HG02571 (cell line): Measurements from ENCODE around the gene PRELID2.
"Not testable (repeated sequence)": the region's sequence is repeated elsewhere in the genome, so short reads cannot be mapped to it uniquely, and the experiment has no call there.

Experiments used
- ATAC-seq: cut with Tn5 transposase; IDR thresholded peaks from one replicate; pipeline ENCODE4 v1.9.1; 2021; ENCODE audit warnings: mild to moderate bottlenecking, moderate library complexity; ENCODE audit not compliant: unreplicated experiment

PRELID2 gene

DNA sequence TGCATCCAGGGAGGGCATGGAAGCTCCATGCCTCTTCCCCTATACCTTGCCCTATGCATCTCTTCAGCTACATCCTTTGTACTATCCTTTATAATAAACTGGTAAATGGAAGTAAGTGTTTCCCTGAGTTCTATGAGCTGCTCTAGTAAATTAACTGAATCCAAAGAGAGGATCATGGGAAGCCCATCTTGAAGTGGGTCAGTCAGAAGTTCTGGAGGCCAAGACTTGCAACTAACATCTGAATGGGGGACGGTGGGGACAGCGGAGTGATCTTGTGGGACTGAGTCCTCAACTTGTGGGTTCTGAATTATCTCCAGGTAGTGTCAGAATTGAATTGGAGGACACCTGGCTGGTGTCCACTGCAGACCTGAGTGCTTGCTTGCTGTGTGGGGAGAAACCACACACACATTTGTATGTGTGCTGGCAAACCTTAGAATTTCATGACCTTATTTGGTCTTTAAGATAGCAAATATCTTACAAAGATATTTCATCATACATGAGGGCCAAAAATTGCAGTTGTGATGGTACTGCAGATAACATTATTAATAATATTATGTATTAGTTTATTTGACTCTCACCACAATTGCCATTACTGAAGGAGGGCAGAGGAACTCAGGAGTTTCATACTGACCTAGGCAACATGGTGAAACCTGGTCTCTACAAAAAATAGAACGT, 5.5 kb upstream of the PRELID2 start:
- ATAC-seq = no peak

DNA sequence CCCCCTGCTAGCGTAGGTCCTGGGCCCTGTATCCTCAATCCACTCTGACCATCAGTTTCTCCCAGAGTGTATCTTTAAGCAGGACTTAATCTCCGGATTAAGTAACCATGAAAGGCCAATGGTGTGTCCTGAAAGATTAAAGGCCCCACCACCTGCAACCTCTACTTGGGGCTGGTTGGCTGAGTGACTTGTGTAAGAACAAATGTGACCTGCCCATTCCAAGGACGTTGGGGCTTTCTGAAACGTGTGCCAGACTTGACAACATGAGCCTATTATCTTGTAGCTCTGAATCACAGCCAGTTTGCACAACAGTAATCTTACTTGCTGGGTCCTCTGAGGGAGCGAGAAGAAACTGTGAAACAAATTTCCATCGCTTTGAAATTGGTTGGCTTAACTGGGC, 3.1 kb upstream of the PRELID2 start:
- ATAC-seq = no peak

DNA sequence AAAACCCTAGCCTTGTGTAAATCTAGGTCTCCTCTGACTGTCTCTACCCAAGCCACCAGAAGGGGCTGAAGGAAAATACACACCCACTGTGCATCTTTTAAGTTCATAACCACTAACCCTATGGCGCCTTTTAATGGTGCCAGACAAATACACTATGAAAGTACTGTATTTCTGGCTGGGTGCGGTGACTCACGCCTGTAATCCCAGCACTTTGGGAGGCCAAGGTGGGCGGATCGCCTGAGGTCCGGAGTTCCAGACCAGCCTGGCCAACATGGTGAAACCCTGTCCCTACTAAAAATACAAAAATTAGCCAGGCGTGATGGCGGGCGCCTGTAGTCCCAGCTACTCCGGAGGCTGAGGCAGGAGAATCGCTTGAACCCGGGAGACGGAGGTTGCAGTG, 1.1 kb upstream of the PRELID2 start:
- ATAC-seq = not testable (repeated sequence)

DNA sequence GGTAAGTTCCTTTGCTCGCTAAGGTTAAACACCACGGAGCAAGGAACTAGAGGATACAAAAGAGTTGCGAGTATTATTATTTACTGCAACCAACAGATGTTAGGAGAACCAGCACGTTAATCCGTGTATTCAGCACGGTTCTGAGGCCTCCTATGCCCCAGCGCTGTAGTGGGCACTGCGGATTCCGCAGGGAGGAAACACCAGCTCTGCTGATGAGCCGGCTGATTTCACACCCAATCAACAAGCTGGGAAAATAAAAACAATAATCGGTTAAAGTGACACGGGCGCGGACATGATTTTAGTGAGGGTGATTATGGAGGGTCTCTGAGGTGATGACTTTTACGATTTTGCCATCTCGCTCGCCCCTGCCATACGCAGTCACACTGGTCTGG, 702 bp upstream of the PRELID2 start:
- ATAC-seq = no peak

DNA sequence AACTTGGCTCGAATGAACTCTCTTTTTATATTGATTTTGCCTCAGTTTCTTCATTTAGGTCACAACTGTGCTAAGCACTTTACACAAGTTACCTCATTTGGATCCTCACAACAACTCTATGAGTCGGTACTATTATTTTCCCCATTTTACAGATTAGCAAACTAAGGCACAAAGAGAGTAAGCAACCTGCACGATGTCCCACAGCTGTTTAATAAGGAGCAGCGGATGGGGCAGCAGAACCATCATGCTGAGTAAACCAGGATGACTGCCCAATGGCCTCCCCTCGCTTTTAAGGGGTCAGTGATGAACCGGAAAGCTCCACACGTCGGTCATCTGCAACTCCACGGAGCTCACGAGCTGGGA, 607 bp downstream of the PRELID2 start:
- ATAC-seq = peak; percentile 3

DNA sequence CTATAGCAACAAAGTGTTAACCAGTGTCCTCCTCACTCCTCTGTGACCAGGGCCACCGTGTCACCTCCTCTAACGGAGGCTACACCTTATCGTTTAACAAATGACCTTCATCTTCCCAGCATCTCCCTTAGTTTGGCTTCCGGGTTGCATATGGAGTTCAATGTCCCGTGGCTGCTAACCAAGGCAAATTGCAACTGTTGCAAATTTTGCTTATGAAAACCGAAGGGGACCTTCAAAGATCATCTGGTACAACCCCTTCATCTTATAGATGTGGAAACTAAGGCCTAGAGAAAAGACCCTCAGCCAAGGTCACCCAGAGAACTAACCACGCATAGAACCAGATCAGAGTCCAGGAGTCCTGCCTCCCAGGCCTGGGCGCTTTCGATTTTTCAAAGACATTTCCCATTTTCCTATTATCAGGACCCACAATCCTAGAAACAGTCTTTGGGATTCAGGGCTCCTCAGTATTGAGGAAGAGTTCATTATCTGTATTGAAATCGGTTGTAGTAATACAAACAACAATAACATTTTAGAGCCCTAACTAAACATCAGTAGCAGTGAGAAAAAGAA, 1.4 kb downstream of the PRELID2 start:
- no peak for ATAC-seq

DNA sequence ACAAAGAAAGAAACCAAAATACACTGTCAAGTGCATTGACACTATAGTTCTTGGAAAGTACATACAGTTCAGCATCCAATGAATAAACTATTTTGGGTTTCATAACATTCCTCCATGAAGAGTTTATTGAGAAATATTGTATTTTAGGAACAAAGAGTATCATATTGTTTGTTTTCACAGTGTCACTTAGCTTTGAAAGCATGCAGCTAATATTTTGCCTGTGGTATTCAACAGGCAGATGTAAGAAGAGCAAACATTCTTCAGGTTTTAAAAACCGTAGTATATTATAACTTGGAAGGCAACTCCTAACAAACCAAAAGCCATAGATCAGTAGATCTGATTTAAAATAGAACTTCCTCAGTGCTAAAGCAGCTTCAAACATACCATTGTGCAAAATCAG, 4.5 kb downstream of the PRELID2 start:
- ATAC-seq = no peak

DNA sequence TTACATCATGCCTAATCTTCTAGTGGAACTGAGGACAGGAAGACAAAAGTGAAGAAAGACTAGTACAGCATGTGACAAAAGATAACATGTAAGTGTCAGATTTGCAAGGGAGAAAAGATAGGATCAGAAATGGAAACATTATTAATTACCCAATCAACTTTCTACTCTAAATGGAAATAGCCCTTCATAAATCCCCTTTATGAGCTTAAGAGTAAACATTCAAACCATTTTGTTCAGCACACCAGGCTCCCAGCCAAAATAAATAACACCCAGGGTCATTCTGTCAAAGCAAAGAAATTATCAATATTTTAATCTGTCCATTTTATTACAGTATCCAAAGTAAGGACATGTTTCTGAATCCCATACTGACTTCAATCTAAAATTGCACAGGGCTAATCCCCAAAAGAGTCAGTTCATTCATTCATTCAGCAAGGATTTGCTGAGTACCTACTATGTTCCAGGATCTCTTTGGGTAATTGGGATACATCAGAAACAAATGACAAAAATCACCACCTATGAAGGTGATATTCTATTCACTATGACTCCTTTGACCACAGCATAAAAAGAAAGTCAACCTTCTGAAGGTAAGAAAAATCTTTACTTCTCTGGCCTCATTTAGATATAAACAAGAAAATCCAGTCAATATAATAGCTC, 5.3 kb downstream of the PRELID2 start:
- no peak for ATAC-seq

DNA sequence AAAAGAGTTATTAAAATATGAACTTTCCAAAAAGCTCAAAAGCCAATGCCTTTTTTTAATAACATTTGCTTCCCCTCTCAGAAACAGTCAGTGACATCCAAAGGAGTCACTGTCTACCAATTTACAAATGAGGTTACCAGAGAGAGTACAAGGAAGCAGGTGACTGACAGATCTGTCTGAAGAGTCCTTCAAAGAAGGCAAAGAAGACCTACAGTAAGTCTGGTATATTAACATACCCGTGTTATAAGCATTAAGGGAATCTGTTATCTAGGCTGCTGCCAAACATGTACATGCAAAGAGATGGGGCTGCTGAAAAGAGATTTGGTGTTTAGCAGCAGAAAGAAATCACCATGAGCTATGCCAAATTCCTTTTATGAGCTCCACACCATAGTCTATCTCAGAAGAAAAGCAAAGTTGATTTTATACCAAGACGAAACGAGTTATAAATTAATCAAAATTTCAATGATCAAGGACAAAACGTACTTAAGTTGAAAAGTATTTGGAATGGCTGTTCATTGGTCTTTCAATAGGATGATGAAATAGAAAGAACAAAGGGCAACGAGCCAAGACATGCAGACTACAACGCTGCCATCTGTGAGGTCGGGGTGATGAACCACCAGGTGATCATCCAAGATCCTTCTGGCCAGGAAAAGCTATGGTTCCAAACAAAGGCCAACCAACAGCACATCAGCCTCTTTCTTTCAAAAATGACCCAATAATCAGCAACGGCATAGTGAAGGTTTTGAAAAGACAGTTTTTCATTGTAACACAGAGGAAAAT, 8.1 kb downstream of the PRELID2 start:
- no peak for ATAC-seq

DNA sequence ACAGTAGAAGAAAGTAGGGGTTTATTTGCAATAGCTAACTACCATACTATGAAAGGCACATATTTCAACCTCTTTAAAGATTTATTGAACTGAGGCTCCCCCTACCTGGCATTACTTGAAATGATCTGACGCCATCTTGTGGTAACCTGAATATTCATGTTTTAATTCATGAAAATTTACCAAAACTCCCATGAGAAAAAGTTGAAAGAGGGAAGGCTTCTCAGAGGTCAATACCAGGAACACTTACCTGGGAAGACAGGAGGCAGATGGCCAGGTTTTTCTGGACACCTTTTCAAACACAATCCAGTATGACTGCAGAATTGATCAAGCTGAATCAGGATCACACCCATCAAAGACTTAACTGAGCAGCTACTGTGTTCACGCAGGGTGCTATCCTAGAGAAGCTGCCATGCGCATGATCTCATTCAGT, 9.4 kb downstream of the PRELID2 start:
- peak; percentile 69 for ATAC-seq

DNA sequence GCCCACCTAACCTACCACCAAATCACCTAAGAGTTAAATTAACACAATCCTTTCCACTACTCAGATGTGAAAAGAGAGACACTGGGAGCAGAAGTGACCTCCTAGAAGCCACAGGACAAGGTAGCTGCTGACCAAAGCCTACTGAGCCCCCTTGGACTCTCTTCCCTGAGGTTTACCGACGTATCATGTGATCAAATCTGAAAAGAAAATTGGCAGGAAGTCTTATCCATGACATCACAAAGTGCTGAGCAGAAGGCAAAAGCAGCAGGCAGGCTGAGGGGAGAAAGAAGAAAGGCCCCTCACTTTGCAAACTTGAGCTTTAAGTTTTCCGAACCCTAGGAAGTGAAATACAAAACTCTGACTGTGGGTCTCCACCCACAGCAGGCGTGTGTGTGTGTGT, 11.1 kb downstream of the PRELID2 start:
- ATAC-seq = no peak

DNA sequence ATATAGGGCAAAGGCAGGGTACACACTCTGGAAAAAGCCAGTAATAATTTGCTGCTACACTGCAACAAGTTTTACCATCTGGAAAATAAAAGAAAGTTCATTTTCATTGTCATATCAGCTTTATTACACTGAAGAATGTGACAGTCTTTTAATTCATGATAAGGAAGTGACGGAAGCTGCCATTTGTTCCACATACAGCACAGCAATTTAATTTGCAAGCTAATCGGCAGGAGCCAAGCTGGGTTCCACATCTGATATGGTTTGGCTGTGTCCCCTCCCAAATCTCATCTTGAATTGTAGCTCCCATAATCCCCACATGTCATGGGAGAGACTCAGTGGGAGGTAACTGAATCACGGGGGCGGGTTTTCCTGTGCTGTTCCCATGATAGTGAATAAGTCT, 16.5 kb downstream of the PRELID2 start:
- ATAC-seq = no peak

DNA sequence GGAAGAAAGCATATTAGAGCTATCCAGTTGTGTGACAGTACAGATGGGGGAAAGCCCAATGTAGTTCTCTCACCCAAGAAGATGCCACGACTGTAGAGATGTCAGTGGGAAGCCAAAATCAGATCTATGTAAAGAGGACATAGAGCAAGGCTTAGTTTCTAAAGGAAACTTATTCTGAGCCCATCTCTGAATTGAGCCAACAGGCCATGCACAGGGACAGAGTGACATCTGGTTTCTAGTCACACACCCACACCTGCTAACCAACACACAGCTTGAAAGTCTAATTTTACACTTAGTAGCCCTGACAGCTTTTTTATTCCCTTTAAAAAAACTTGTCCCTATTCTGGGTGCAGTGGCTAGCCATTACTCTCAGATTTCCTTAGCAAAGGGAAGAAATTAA, 22.3 kb downstream of the PRELID2 start:
- ATAC-seq = no peak

DNA sequence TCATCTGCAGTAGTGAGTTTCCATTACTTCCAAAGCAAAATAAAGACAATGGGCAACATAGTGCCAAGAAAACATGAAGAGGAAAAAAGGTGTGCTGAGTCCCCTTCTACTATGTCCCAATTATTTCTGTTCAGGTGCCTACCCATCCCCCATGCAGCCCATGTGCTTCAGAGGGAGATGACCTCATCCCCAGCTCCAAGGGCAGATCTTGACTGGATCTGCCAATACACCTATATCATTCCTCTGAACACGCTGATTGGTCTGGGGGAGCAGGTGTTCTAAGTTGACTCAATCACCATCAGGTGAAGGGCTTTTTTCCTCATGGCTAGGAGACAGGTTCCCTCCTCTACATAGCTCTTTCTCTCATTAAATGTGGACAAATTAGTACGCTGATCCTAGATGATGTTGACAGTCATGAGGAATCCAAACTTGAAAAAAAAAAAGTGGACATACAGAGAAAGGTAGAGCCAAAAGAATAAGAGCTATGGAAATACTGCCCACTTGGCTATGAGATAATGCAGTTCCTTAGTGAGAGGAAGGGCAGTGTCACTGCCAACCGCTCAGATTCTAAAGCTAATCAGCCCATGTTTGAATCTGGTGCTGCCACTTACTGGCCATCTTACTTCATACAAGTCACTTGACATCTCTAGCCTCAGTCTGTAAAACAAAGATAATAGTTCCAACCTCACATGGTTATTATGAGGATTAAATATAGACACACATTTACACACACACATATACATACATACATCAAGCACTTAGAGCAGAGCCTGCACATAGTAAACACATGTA, 23.1 kb downstream of the PRELID2 start:
- no peak for ATAC-seq

DNA sequence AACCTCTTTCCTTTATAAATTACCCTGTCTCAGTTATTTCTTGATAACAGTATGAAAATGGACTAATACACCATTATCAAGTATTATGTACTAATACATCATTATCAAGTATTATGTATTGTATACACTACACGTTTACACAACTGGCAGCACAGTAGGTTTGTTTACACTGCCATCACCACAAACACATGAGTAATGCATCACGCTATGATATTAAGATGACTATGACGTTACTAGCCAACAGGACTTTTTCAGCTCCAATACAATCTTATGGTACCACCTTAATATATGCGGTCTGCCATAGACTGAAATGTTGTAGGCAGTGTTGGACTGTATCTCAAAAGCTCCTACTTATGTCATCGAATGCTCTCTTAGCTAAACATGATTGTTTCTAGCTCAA, 28.2 kb downstream of the PRELID2 start:
- no peak for ATAC-seq

DNA sequence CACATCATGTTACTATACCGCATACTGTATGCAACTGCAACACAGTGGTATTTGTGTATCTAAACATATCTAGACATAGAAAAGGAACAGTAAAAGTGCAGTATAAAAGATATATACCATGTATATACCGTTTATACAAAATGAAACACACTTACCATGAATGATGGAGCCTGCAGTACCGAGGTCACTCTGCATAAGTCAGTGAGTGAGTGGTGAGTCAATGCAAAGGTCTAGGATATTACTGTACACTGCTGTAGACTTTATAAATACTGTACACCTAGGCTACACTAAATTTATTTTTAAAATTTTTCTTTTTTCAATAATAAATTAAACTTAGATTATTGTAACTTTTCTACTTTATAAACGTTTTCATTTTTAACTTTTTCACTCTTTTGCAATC, 29.3 kb downstream of the PRELID2 start:
- ATAC-seq = no peak

DNA sequence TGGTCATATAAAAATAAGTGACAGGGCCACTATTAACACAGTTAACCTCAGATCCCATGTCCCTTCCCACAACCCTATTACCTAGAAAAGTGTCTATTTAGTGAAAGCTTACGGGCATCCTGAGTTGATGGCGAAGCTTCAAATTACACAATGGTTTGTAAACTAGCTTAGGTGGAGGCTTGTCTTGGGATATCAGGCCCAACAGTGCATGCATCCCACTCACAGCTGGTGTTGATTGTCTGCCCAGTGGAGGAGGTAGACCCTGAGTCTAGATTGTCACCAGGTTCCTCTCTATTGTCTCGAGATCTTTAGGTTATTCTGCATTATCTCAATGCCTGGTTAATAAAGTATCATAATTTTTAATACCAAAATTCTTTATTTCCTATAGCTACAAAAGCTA, 30.4 kb downstream of the PRELID2 start:
- no peak for ATAC-seq

DNA sequence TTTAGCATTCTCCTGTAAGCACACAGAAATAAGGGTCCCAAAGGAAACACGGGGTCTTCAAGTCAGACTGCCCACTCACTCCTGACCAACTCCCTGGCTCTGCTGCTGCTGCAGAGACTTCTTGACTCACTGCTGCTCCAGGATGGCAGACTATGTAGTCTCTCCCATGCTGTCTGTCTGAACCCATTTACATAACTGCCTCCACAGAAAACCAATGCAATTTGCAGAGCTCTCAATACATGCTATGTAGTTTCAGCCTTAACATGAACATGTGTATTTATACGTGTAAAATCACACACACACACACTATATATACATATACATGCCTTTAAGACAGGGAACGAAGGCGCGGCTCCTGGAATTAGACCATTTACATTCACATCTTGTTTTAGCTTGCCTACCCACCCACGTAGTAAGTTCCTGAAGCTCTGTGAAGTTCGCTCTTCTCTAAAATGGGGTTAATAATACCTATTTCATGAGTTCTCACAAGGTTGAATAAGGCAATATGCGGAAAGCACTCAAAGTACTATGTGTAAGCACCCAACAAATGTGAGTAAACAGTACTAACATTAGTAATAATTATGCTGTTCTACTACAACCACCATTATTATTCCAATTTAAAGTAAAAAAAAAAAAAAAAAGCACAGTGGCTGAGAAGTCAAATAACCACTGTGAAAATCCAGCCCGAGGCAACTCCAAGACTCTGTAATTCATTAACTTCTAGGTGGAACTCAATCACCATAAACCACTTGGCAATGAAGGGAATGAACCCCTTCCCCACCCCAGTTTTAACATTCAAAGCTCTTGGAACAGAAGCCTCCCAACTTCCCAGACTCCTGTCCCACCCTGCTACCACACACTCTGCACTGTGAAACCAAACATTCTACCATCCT, 31.8 kb downstream of the PRELID2 start:
- no peak for ATAC-seq

DNA sequence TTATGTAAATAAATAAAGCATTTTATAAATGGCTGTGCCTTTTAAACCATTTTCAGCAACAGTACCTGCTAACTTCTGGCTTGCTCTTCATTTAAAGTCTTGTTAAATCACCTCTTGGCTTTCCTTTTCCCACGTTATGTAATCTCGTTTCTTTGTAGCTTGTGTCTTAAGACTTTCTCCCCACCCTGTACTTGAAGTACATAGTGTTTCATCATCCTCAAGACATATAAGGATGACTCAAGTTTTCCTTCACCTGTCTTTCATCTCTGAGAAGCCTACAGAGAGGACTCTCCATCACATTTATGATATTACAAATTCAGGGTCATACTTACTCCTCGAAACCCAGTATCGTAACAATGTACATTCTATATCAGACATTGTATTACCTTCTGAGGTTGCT, 33.9 kb downstream of the PRELID2 start:
- no peak for ATAC-seq

DNA sequence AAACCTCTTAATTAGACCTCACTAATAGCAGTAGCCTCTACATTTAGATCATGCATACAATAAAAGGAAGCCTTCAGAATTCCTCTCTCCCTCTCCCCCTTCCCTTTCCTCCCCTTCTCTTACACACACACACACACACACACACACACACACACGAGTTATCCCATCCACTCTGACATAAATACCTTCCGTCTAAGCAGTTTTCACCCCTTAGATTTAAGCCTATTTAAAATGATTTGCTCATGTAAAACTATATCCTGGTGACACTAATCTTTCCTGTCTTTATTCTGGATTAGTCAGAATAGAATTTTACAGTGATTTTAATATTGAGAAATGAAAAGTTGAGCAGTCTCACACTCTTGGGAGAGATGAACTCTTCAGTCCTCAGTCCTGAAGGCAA, 35.0 kb downstream of the PRELID2 start:
- ATAC-seq = no peak
